C4-2B (cell line): ENCODE data around the gene NEUROD6.

Source experiments
- H3K27ac ChIP-seq: fragments of 450-650 bp; 2 replicates; pipeline ENCODE4 v1.5.1; 2017
- ZFX ChIP-seq: fragments of 450-650 bp; IDR thresholded peaks from 2 replicates; pipeline ENCODE4 v1.6.1; 2017
- TF ChIP-seq, protein P1 (sequence below): fragments of 450-650 bp; conservative IDR thresholded peaks from 2 replicates; pipeline ENCODE4 v1.5.1; 2017; ENCODE audit warnings: mild to moderate bottlenecking

Gene NEUROD6

DNA sequence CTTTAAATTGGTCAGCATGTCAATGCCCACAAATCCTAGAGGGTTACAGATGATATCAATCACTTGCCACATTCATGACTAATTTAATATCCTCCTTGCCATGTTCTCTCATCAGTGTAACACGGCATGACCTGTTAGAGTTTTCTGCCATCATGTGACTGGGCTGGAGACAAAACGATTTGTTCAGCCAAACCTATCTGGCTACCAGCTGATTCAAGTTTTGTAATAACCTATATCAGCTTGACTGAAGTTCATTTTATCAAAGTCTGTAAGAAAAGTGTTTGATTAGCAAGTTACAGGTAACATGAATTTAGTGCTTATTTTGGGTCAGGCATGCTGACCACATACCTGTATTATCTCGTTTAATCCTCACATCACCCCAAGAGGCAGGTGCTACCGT, 25.7 kb downstream of the NEUROD6 start:
- no peak for TF ChIP-seq ZFX
- TF ChIP-seq, protein P1, sequence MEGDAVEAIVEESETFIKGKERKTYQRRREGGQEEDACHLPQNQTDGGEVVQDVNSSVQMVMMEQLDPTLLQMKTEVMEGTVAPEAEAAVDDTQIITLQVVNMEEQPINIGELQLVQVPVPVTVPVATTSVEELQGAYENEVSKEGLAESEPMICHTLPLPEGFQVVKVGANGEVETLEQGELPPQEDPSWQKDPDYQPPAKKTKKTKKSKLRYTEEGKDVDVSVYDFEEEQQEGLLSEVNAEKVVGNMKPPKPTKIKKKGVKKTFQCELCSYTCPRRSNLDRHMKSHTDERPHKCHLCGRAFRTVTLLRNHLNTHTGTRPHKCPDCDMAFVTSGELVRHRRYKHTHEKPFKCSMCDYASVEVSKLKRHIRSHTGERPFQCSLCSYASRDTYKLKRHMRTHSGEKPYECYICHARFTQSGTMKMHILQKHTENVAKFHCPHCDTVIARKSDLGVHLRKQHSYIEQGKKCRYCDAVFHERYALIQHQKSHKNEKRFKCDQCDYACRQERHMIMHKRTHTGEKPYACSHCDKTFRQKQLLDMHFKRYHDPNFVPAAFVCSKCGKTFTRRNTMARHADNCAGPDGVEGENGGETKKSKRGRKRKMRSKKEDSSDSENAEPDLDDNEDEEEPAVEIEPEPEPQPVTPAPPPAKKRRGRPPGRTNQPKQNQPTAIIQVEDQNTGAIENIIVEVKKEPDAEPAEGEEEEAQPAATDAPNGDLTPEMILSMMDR = no peak
- H3K27ac ChIP-seq = no peak overlapping the region

DNA sequence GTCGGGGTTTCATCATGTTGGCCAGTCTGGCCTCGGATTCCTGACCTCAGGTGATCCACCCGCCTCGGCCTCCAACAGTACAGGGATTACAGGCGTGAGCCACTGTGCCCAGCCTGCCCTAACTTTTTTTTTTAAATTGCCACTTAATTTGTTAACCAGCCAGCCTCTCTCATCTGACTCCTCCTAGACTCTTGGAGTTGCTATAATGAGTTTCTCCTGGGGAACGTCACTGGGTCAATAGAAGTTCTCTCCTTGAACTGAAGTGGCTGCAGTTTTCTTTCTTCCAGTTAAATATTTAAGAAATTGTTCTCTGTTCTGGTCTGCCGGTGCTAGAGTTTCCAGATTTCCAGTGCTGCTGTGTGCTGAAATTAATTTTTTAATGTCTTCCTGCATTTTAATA, 27.6 kb downstream of the NEUROD6 start:
- TF ChIP-seq, protein P1 = no peak
- no peak for TF ChIP-seq ZFX
- H3K27ac ChIP-seq = no peak overlapping the region

DNA sequence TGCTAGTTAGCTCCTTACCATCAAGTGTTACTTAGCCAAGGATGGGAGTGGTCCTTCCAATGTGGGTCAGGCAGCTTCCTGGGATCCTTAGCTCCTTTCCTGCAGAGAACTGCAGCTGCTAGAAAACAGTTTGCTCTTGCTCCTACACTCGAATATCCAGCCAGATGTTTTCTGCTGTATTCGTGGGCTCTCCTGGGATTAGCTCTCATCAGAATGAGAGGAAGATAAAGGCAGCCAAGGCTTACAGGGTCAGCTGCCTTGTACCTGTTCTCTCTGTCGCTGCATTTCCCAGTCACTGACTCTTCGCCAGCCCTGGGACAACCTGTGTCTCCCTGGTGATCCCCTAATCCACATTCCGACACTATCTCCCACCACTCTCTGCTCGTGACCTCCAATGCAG, 29.0 kb downstream of the NEUROD6 start:
- no peak overlapping the region for H3K27ac ChIP-seq
- TF ChIP-seq ZFX = no peak
- TF ChIP-seq, protein P1 = no peak

DNA sequence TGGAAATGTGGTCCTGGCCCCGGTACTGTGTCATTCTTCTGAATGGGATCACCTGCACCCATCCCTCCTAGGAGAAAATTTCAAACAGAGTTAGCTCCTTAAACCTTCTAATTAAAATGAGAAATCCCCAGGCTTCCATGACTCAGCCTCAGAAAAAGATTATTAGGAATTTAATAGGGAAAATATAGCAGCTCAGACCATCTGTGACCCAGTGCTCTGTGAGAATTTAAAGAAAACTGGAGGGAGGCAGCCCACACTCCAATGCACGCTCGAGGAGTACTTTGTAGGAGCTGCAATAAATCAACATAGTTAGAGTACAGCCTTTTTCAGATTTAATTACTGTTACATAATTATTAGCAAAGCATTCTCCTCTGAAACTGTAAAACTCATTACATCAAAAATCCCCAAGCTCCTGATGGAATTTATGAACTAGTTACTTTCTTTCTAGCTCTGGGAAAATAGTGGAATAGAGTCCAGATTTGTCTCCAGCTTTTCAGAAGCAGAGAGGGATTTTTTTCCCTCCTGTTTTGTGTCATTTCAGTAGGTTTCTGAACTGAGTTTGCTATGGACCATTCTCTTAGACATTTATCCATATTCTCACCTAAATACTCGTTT, 30.1 kb downstream of the NEUROD6 start:
- TF ChIP-seq, protein P1 = no peak
- TF ChIP-seq ZFX = no peak
- H3K27ac ChIP-seq = no peak overlapping the region

DNA sequence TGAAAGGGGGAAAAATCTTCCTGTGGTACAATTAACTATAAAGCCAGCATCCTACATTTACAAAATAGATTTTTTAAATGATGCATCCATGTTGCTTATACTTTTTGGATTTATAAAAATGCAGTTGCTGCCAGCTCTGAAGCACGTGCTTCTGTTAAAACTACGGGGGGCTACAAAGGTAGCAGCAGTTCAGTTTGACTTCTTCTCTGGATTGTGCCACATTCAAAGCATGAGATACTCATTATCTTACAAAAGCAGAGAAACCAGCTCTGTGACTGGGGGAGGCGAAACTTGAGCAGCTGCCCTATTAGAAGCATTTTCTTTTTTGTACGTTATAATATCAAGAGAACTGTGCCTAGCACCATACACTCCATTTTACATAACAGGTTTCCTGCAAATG, 31.1 kb downstream of the NEUROD6 start:
- TF ChIP-seq ZFX = no peak
- TF ChIP-seq, protein P1 = no peak
- H3K27ac ChIP-seq = no peak overlapping the region

DNA sequence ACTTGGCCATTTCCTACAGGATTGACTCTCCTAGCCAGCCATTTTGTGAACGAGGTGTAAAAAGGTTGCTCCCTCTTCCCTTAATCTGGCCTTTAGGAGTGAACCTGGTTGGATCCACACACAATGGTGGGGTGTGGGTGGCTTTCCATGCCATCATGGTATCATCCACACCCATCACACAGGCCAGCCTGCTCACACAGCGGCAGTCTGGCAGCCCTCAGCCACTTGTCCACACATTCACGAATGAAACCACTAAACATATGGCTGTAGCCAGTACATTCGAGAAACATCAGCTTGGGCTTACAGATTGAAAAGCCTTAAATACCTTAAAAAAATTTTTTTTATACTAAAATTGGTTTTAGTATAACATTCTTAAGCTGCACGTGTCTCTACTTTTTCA, 31.9 kb downstream of the NEUROD6 start:
- no peak overlapping the region for H3K27ac ChIP-seq
- TF ChIP-seq ZFX = no peak
- TF ChIP-seq, protein P1 = no peak

DNA sequence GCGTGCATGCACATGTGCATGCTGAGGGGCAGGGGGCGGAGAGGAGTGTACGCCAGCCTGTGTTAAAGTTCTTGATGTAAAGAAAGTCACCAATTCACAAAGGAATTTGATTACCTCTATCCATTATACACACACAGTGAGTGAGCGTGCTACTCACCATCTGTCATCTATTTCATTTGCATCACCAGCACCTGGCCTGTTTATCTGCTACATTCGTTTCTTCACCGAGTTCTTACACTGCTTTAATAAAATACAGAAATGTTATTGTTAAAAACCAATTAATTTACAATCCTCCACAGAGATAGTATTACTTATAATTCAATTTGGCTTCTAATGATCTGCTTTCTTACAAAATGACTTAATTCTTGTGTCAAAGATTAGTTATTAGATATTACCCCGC, 32.6 kb downstream of the NEUROD6 start:
- H3K27ac ChIP-seq = no peak overlapping the region
- TF ChIP-seq, protein P1 = no peak
- TF ChIP-seq ZFX = no peak
